ENCODE measurements around the gene ZMAT2.
"Not testable (repeated sequence)": the region's sequence is repeated elsewhere in the genome, so short reads cannot be mapped to it uniquely, and the experiment has no call there.

ZMAT2 gene

DNA sequence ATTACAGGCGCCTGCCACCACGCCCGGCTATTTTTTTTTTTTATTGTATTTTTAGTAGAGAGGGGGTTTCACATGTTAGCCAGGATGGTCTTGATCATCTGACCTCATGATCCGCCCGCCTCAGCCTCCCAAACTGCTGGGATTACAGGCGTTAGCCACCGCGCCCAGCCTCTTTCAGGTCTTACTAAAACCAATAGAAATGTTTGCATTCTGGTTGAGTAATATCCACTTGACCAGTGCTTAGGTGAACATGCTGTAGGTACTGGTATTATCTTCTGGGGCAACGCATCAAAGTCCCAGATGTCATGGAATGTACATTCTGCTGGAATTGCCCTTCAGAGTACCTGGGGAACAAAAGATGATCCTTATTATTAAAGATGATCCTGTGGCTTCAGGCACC, 8.5 kb downstream of the ZMAT2 start:
- DNase-seq (ENCODE audit: low read depth in 2 of 2), result not testable (repeated sequence)

GRCh38 chr5:140710899-140711552, 10.8 kb downstream of the ZMAT2 start:
- peak; percentile 85 to 86 for DNase-seq (ENCODE audit: low read depth in 2 of 2)

DNA sequence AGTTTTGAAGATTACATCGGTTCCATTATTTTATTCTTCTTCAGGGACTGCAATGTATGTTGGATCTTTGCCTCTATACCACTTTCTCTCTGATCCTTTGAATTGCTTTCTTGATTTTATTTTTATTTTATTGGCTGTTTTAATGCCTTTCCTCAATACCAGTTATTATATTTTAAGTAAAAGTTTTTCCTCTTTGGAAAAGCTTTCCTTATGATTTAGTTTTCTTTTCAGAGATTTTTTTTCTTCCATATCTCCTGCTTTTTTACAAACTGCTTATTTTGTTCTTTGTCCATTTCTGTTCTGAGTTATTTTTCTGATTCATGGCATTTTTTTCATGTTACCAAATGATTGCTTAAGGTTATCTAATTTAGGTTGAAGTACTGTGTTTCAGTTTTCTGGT, 11.5 kb downstream of the ZMAT2 start:
- no peak for DNase-seq (ENCODE audit: low read depth in 2 of 2)

GRCh38 chr5:140713562-140714094, 13.4 kb downstream of the ZMAT2 start:
- DNase-seq (ENCODE audit: low read depth in 2 of 2), result no peak

- DNase-seq (ENCODE audit: low read depth in 2 of 2), result not testable (repeated sequence)
These were observed 16.0 kb downstream of the ZMAT2 start for GRCh38 chr5:140716238-140716637.

GRCh38 chr5:140718266-140718592, 18.0 kb downstream of the ZMAT2 start:
- DNase-seq (ENCODE audit: low read depth in 2 of 2), result no peak

GRCh38 chr5:140720738-140721137, 20.5 kb downstream of the ZMAT2 start:
- DNase-seq (ENCODE audit: low read depth in 2 of 2), result not testable (repeated sequence)

DNA sequence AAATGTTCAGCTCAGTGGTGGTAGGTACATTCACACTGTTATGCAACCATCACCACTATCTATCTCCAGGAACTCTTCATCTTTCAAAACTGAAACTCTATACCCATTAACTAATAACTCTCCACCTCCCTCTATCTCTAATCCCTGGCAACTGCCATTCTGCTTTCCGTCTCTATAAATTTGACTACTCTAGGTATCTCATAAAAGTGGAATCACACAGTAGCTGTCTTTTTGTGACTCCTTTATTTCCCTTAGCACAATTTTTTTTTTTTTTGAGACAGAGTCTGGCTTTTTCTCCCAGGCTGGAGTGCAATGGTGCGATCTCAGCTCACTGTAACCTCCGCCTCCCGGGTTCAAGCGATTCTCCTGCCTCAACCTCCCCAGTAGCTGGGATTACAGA, 21.1 kb downstream of the ZMAT2 start:
- DNase-seq (ENCODE audit: low read depth in 2 of 2), result not testable (repeated sequence)

DNA sequence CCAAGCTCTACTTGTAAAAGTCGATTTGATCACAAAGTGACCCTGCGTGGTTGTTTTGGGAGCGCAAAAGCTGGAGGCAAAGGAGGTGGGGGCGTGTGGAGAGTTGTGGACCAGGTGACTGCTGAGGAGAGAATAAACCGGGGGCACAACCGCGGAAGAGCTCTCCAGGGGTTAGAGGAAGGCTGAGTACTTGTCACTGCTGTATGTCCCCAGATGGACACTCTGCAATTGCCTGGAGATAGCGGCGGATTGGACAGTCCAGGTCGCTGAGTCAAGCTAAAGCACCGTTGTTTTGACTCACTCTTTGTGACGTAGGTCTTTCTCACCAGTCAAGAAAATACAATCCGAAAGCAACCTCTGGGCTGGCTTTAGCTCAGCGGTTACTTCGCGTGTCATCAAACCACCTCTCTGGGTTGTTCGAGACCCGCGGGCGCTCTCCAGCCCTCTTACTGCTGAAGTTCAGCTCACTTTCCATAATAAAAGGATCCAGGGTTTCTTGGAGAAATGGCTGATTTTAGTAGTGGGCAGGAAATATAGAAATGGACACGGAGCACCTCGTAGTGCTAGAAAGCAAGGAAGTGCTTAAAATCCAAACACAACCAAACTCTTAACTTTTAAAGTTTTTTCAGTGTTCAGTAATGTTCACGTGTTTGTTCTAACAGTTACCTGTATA, 25.7 kb downstream of the ZMAT2 start:
- peak; percentile 81 to 82 for DNase-seq (ENCODE audit: low read depth in 2 of 2)

GRCh38 chr5:140733098-140733497, 32.9 kb downstream of the ZMAT2 start:
- no peak for DNase-seq (ENCODE audit: low read depth in 2 of 2)

DNA sequence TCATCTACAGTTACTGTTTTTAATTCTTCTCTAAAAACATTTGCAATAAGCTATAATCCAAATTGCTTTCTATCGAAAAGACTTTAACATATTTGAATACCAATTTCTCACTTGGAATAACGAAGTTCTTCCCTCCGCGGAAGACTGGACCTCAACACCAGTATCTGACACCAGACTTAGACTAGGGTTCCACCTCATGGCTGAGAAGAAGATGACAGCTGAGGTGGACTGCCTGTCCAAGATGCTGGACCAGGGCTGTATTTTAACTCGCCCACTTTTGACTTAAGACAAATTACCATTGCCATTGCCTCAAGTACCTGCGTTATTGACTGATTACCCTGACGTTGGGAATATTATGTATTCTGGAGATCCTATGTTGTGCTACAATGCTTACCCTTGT, 34.1 kb downstream of the ZMAT2 start:
- DNase-seq (ENCODE audit: low read depth in 2 of 2), result no peak

DNA sequence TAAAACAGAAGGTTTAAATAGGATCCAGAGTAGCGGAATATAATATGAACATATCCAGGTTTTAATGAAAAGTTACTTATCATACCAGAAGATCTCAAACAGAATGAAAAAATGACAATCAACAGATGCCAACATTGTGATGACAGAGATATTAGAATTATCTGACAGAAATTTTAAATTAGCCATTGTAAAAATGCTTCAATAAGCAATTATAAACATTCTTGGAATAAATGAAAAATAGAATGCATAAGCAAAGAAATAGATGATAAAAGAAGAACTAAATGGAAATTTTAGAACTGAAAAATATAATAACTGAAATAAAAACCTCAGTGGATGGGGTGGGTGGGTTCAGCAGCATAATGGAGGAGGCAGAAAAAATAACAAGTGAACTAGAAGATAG, 37.2 kb downstream of the ZMAT2 start:
- no peak for DNase-seq (ENCODE audit: low read depth in 2 of 2)

DNA sequence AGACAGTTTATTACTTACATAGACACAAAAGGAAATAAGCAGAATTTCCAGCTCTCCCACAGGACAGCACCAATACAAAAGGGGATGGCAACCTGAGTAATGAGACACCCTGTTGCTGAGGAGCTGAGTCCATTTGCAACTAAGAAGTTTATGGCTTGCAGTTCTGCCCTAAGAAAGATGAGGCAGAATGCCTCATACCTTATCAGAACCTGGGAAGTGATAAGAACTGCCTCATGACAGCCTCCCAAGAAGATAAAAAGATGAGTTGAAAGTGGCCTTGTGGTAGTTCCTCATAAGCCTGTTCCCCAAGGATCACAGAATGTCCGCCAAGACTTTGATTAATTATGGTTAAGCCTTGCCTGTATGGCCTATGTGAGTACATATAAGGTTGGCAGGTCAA, 41.7 kb downstream of the ZMAT2 start:
- DNase-seq (ENCODE audit: low read depth in 2 of 2), result no peak

- DNase-seq (ENCODE audit: low read depth in 2 of 2), result no peak
These were observed 53.3 kb downstream of the ZMAT2 start for GRCh38 chr5:140753561-140753960.
